Transverse colon (tissue), 4 donors: ENCODE results near the gene PFKFB4.
"Not testable (repeated sequence)": the region's sequence is repeated elsewhere in the genome, so short reads cannot be mapped to it uniquely, and the experiment has no call there.

Experiments used
- POLR2A ChIP-seq: fragments of 450-650 bp; IDR thresholded peaks from one replicate; pipeline ENCODE4 v1.6.1; 2016; ENCODE audit warnings: antibody characterized with exemption, mild to moderate bottlenecking, moderate library complexity
- POLR2AphosphoS5 ChIP-seq, 3 donors: sonication (generic); formaldehyde crosslinking; IDR thresholded peaks; one replicate each; pipeline ENCODE4 v1.6.1; 2016; ENCODE audit warnings: antibody characterized with exemption in 3 of 3
- TF ChIP-seq, protein P1 (sequence below), 5 experiments: fragments of 200-600 bp in 3 of 5; fragments of 450-650 bp in 2 of 5; sonication (generic) in 3 of 5; IDR thresholded peaks; 1 replicate in 2 of 5; 2 replicates in 3 of 5; pipeline ENCODE4 v1.5.1; 2016 to 2017; ENCODE audit warnings: antibody characterized with exemption in 5 of 5, inconsistent platforms in 3 of 5, mild to moderate bottlenecking in 2 of 5, moderate library complexity in 1 of 5

DNA sequence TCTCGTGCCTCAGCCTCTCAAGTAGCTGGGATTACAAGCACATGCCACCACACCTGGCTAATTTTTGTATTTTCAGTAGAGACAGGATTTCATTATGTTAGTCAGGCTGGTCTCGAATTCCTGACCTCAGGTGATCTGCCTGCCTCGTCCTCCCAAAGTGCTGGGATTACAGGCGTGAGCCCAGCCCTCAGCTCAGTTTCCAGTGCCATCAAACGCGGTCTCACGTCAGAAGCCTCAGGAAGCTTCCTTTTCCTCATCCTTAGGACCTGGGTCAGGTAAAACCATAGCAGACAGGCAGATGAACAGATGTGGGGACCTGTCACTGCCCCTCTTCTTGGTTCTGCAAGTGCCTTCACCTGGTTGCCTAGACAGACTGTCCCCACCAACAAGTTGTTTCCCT, 5.0 kb downstream of the PFKFB4 start:
- TF ChIP-seq, protein P1, sequence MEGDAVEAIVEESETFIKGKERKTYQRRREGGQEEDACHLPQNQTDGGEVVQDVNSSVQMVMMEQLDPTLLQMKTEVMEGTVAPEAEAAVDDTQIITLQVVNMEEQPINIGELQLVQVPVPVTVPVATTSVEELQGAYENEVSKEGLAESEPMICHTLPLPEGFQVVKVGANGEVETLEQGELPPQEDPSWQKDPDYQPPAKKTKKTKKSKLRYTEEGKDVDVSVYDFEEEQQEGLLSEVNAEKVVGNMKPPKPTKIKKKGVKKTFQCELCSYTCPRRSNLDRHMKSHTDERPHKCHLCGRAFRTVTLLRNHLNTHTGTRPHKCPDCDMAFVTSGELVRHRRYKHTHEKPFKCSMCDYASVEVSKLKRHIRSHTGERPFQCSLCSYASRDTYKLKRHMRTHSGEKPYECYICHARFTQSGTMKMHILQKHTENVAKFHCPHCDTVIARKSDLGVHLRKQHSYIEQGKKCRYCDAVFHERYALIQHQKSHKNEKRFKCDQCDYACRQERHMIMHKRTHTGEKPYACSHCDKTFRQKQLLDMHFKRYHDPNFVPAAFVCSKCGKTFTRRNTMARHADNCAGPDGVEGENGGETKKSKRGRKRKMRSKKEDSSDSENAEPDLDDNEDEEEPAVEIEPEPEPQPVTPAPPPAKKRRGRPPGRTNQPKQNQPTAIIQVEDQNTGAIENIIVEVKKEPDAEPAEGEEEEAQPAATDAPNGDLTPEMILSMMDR (IDR thresholded peaks at IDR 0.05), result not testable (repeated sequence)
- TF ChIP-seq POLR2A; POLR2AphosphoS5 (IDR thresholded peaks at IDR 0.05): not testable (repeated sequence)
